ENCODE measurements around the gene NPAS3. TPM values are rescaled to one million over a fixed set of nuclear protein-coding genes. Genes with fewer than 3 reads are reported as not detected.
A peak's percentile ranks its signal among the peaks of the same experiment; 100 is the strongest.

NPAS3 gene
- total and polyA plus RNA-seq, 11 donors, result 0.15 to 3.4 (median 0.92) TPM

DNA sequence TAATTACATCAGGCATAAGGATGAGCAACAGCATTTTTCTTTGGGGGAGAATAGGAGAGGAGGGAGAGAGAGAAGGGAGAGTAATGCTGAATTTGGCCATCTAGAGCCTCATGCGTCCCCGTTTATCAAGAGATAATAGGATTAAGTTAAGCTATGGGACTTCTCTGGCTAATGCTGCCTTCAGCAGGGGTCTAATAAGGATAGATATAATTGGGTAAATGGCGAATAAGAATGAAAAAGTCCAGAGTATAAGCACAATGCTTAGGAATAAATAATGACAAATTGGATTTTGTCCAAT, 542.2 kb downstream of the NPAS3 start:
- 86 to 93% (median 87%) methylated on average over 3 of the region's 3 CpGs for WGBS, 4 donors
- no peak for DNase-seq
- Histone ChIP-seq H3K27me3 (peaks cover 0 to 2% (median 0%) of the 10 kb centered on the region in 9 donors), H3K36me3 (no peaks in the 10 kb centered on the region), H3K9me3 (no peaks in the 10 kb centered on the region), H3K4me3 (no peak overlapping the region), H3K4me1 (peaks cover 0 to 5% (median 0%) of the 10 kb centered on the region in 12 donors), H3K27ac (no peak overlapping the region)
- intact Hi-C loops (cut with DNase I), result no loop called here
- no peak for ATAC-seq
- TF ChIP-seq, protein P1, sequence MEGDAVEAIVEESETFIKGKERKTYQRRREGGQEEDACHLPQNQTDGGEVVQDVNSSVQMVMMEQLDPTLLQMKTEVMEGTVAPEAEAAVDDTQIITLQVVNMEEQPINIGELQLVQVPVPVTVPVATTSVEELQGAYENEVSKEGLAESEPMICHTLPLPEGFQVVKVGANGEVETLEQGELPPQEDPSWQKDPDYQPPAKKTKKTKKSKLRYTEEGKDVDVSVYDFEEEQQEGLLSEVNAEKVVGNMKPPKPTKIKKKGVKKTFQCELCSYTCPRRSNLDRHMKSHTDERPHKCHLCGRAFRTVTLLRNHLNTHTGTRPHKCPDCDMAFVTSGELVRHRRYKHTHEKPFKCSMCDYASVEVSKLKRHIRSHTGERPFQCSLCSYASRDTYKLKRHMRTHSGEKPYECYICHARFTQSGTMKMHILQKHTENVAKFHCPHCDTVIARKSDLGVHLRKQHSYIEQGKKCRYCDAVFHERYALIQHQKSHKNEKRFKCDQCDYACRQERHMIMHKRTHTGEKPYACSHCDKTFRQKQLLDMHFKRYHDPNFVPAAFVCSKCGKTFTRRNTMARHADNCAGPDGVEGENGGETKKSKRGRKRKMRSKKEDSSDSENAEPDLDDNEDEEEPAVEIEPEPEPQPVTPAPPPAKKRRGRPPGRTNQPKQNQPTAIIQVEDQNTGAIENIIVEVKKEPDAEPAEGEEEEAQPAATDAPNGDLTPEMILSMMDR (IDR thresholded peaks at IDR 0.05), result no peak
- TF ChIP-seq POLR2A (IDR thresholded peaks at IDR 0.05), result no peak

DNA sequence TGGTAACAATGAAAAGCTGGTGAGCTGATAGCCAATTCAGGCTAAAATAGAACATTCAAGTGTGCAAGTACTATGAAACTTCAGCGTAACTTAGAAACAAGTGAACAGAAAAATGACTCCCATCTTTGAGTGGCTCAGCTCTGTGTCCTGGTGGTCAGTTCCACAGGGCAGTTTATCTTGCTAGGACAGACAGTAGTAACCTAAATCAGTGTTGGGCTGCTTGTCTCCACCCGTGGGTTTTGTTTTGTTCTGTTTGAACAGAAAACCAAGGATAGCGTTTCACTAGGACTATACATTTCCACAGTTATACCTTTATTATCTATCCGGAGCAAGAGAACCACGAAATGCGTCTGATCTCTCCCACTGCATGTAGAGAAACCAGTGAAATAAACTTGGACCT, 544.4 kb downstream of the NPAS3 start:
- WGBS, 4 donors, result 90 to 95% (median 93%) methylated on average over 6 of the region's 6 CpGs
- intact Hi-C loops (cut with DNase I), result no loop called here
- no peak overlapping the region for H3K27ac ChIP-seq

DNA sequence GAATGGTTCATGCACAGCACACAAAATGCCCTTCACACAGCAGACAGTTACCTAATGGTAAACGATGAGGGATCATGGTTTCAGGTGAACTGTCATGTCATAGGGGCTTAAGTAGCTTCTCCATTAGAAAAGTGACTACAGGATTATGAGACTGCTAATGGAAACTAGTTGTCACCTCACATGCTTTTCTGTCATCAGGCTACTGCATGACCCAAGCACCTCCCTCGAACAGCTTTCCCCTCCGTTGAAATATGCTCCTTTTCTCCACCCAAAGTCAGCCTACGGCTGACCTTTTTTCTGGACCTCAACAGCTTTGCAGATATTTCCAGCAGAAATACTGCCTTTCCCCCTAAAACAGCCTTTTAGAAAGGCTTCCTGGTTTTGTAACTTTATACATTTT, 544.9 kb downstream of the NPAS3 start:
- Histone ChIP-seq H3K4me1 (peaks cover 0 to 5% (median 0%) of the 10 kb centered on the region in 12 donors), H3K9me3 (no peaks in the 10 kb centered on the region), H3K27me3 (peaks cover 0 to 2% (median 0%) of the 10 kb centered on the region in 9 donors), H3K4me3 (no peak overlapping the region), H3K27ac (no peak overlapping the region), H3K36me3 (no peaks in the 10 kb centered on the region)
- 64 to 70% (median 67%) methylated on average over 4 of the region's 4 CpGs for WGBS, 4 donors
- DNase-seq, result no peak
- no peak for ATAC-seq
- intact Hi-C loops (cut with DNase I), result no loop called here
- TF ChIP-seq, protein P1 (IDR thresholded peaks at IDR 0.05), result no peak
- no peak for TF ChIP-seq POLR2A (IDR thresholded peaks at IDR 0.05)

More for the DNA sequence above, 544.4 kb downstream of the NPAS3 start:
- H3K9me3 ChIP-seq, result no peaks in the 10 kb centered on the region
- peaks cover 0 to 2% (median 0%) of the 10 kb centered on the region in 9 donors for H3K27me3 ChIP-seq
- no peak for TF ChIP-seq POLR2A (IDR thresholded peaks at IDR 0.05)
- TF ChIP-seq, protein P1 (IDR thresholded peaks at IDR 0.05), result no peak
- no peak for ATAC-seq
- H3K36me3 ChIP-seq, result no peaks in the 10 kb centered on the region
- peaks cover 0 to 5% (median 0%) of the 10 kb centered on the region in 12 donors for H3K4me1 ChIP-seq
- no peak overlapping the region for H3K4me3 ChIP-seq
- no peak for DNase-seq

DNA sequence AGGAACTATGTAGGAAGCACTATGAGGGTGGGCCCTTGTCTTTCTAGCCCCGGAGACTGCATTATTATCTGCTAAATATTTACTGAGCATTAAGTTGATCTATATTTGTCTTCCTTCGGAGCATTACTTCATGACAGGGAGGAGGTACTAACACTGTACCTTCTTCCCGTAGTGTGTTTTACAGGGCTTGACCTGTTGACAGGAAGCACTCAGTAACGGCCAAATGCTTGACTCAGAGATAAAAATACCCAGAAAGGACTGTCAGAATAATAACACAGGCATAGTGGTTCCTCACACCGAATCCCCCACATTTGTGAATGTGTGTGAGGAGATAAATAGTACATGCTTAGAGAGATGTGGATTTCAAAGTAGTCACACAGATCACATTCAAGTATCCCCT, 545.6 kb downstream of the NPAS3 start:
- ATAC-seq (peak in 3 of 4 donors; percentile 57 to 78 (median 69)), DNase-seq (no peak)
- Histone ChIP-seq H3K4me3 (no peak overlapping the region), H3K27me3 (peaks cover 0 to 2% (median 0%) of the 10 kb centered on the region in 9 donors), H3K4me1 (peaks cover 0 to 5% (median 0%) of the 10 kb centered on the region in 12 donors), H3K36me3 (no peaks in the 10 kb centered on the region), H3K9me3 (no peaks in the 10 kb centered on the region), H3K27ac (no peak overlapping the region)
- TF ChIP-seq, protein P1 (IDR thresholded peaks at IDR 0.05), result no peak
- TF ChIP-seq POLR2A (IDR thresholded peaks at IDR 0.05), result no peak
- intact Hi-C loops (cut with DNase I), result no loop called here
- whole genome bisulfite sequencing, 4 donors, result 5 to 17% (median 7%) methylated on average over 5 of the region's 5 CpGs
